NCI-H2081 treated with DMSO at 0.1 percent for 48 hours (cell line): Measurements from ENCODE around the gene NR2F1.
A peak's percentile ranks its signal among the peaks of the same experiment; 100 is the strongest.

ENCODE experiments used
- DNase-seq: peaks from one replicate; lab custom pipeline; 2025; lab: John Stamatoyannopoulos, UW

The NR2F1 gene

DNA sequence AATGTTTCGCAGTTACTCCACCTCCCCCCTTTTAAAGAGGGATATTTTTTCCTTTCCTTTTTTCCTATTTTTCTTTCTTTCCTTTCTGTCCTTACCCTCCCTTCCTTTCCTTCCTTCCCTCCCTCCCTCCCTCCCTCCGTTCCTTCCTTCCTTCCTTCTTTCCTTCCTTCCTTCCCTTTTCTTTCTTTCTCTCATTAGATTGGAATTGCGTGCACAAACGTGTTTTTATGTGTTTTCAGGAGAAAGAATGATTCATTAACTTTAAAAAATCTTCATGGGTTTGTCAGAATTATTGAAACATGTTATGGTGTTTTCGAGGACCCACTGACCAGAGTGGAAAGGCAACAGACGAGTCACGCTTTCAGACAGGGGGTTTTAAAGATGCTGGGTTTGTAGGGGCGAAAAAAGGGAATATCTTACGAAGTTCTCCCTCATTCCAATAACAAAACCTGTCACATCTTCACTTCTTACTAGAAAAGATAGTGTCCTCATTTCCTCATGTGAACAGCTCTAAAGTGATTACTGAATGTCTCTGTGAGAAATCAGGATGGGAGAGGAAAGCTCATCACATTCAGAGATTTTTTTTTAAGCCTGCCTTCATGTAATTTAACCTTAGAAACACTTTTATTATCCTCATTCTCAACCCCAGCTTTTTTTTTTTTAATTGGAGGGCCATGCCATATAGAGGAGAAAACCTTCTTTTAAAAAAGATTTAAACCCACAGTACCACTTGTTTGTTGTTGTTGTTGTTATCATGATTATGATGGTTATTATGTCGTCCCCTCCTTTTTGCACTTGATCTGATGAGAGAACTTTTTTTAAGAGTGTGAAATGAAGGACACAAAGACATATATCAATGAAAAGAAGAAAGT is 21.9 kb downstream of the NR2F1 start:
- no peak for DNase-seq

DNA sequence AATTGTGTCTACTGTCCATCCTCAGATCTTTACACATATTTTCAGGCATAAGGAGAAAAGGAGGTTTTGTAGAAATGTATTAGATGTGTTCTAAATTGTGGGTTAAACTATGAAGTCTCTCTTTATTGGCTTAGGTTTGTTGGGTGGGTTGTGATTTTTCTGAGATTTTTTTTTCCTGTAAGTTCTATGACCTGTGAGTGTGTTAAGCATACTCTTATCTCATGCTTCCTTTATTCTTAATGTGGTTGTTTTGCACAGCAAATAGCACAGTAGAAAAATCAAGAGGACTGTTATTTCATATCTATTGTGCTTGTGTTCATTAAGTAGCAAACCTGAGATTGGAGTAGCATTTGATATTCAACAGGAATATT is 23.3 kb downstream of the NR2F1 start:
- no peak for DNase-seq

DNA sequence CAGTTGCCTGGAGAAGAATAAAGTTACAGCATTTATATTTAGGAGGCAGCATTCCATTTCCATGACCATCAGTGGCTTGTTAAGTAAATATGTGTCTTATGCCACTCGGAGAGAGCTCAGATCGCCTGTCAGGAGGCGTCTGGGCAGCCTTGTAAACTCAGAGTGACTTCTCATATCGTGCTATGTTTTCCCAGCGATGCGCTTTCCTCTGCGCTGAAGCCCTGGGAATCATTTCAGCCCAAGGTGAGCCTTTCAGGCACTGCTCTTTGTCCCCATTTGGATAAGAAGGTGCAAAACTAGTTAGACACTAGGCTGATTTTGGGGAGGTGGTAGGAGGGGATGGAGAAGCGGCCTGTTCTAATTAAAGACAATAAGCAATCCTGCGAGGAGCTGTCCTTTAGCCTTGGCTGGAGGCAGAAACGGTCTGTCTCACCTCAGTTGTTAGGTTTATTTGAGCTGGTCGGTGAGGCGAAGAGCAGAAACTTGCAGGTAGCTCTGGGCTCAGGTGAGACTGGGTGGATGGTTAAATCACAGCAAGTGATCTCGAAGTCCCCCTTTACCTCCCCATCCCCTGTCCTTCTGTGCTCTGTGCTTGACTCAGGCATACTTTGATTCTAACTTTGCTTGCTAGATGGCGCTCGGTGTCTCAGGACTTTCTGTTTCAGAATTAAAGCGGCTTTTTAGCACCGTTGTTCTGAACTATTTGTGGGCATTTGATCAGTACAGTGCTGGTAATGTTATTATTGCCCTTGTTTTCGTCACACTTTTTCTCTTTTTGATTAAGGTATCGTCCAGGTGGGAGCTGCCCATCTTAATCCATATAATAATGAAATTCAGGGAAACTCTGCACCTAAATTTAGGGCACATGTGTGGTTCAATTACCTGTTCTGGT is 24.6 kb downstream of the NR2F1 start:
- peak; percentile 47 for DNase-seq

DNA sequence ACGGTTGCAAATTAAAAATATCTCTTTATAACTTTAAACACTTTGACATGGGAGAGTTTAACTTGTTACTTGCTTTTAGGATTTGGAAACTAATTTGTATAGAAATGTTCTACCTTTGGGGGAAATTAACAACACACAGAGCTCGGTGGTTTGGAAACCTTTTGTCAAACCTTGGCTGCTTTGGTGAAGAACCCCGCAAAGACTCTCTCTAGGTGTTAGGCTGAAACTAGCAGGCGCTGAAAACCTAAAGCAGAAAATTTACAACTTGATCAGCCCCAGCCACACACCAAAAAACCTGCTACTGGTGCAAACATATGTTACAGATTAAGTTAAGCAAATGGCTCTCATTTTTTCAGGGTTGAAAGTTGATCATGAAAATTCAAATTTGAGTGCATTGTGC is 25.8 kb downstream of the NR2F1 start:
- DNase-seq: no peak

DNA sequence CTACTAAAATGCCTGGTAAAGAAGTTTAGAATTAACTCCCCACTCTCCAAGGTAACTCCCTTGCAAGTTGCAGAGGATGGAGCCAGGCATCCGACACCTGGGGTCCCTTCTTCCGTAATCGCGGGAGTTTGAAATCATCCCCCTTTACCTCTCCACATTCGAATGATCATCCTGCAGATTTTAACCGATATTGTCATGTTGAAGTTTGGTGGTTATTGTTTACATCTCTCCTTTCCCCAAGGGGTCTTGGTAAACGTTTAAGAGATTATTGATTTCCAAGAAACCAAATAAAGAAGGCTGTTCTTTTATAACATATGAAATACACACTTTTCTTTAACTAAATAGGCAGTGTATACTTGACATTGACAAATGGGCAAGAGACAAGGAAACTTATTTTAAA is 26.7 kb downstream of the NR2F1 start:
- no peak for DNase-seq

DNA sequence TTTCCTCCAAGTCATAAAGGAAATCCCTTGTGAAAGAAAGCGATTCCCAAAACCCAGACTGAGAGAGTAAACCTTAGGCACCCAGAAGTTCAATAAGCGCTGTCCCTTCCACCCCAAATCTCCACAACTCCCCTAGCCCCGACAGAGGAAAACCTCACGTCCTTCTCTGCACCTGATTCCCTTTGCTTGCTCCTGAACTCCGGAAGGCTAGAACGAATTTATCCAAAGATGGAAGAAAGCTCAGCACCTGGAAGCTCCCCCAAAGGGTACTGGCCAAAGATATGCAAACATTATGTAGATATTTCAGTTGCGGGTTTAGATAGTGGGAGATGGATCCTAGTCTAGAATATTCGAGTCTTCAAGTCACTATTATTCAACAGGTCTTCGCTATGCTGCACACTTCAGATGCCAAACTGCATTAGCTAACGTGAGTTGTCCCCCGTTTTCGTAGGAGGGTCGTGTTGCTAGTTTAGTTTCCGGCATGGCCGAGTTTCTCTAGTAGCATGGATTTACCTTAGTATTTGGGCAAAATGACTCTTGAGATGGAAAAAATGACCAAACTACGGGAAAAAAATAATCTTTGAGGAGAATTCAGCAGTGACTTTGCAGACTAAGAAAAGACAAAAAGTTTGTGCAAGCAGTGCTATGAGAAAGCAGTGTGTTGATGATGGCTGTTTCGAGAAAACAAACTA is 27.7 kb downstream of the NR2F1 start:
- no peak for DNase-seq

DNA sequence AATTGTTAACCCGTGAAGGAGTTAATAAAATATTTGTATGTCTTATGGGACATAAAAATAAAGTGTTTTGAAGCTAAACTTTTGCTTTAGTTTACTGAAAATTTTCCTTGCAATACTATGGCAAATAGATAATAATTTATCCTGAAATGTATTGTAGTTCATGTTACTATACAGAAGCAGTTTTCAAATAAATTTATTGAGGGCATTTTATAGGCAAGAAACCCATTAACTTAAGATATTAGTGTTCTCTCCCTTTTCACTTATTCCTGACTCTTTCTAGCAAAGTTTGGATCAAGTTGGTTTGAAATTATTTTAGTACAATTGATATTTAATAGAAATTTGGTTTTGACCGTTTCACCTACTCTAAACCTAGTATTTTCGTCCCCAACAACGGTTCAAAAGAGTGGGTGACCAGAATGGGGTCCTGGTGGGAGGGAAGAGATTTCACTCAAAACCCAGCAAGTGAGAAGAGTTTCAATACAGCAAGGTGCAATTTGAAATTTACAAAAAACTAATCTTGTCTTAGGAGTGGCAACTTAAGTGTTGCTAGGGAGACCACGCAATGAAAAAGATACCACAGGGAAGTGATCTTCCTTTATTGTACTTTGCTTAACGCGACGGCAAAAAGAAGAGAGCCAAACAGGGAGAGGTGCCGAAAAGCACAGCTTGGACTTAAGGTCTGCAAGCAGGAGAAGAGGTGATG is 28.4 kb downstream of the NR2F1 start:
- no peak for DNase-seq

DNA sequence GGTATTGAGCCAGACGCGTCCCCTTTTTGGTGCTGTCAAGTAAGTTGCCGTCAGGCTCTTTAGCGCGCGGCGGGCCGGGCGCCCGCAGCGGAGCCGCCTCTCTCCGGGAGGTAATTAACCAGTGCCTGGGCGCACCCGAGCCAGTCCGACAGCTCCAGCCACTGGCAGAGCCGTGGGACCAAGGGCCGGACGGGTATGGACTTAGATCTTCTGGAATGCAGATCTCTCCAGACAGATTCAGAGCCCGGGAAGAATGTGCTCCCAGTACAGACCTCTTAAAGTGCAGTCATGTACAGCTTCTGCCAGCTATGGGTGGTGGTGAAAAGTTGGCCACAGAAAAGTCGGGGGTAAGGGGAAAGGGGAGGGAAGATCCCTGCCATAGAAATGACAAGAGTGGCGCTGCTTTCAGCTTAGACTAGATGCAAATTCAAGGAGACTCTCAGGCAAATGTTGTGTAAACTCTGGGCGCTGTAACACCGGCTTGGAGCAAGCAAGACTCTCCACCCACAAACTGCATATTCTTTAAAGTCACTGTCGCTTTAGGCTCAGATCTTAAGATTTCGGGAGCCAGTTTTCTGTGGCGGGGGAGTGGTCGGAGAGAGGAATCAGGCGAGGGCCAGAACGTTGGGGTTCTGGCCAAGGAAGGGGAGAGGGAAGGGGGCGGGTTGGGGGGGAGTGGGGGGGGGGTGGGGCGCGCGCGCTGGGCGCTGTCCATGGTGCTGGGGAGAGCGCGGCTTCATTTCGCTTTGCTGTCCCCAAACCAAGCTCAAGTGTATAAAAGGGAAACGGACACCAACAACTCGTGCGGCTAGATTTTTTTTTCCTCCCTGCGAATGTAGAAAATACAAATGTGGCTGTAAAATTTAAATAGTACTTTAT is 29.2 kb downstream of the NR2F1 start:
- DNase-seq: no peak

DNA sequence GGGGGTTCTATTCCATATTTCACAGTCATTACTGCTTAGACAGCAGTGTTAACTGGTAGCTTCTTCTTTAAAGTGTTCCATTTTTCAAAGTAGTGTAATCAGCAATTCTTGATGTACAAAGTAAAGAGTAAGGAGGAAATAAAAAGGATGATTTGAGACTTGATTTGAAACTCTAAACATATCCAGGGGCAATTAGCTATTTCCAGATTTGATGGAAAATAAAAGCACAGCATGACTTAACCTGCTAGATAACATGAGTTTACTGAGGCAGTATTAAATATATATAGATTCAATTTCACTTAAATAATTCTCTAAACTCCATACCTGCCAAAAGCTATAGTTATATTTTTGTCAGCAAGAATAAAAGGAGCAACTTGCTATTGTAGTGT is 29.8 kb downstream of the NR2F1 start:
- no peak for DNase-seq

DNA sequence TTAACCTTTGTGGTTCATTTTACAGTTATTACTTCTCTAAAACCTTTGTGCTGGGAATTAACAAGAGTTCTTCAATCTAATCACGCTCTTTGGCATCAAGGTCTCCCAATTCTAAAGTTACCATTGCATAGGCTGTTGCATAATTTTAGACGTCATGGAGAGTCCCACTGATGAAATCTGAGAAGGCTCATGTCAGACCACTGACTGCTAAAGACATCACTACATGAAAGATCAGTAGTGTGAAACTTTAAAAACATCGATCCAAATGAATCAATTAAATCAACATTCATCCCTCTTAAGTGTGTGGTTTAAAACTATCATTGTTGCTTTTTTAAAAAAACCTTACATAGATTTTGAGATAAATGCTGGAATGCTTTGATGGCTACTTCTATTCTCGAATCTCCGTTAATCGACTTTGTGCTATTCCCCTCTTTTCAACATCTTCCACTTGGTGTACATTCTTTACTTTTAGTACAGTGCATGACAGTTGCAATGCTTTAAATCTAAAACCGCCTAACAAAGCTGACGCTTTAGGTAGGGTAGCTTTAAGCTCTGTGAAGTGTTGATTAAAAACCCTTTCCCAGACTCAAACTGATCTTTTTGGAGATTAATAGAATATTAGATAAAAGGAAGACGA is 33.6 kb downstream of the NR2F1 start:
- DNase-seq: no peak

DNA sequence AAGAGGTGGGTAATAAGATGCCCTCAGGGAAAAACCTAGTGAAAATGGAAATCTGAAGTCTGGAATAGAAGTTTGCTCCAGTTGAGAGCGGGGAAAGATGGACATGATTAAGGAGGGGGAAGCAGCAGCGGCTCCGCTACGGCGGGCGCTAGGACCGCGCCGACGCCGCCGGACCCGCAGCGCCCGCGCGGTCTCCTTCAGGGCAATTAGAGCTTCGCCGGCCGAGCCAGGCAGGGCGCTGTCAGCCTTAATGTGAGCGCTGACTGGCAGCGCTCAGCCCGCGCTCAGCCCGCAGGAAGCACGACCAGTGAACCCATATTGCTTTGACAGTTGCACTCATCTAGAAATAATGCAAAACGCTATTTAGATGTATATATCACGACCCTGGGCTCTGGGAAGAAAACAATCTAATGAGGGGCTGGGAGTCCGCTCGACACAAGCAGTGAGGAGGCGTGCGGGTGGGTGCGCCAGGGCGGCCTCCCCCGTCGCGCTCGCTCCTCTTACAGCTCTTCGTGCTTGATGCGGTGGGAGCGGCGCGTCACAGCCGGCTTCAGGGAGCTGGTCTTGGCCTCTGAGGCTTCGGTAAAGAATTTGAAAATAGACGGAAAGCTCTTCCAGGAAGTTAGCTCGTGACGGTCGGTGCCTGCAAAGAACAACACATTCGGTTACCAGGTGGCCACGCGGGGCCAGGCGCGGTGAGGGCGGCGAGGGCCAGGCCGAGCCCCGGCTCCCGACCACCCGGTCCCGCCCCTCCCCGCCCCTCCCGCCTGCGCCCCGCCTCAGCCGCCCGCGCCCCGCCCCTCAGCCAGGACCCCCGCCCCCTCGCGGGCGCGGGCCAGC is 37.7 kb downstream of the NR2F1 start:
- peak; percentile 16 for DNase-seq

DNA sequence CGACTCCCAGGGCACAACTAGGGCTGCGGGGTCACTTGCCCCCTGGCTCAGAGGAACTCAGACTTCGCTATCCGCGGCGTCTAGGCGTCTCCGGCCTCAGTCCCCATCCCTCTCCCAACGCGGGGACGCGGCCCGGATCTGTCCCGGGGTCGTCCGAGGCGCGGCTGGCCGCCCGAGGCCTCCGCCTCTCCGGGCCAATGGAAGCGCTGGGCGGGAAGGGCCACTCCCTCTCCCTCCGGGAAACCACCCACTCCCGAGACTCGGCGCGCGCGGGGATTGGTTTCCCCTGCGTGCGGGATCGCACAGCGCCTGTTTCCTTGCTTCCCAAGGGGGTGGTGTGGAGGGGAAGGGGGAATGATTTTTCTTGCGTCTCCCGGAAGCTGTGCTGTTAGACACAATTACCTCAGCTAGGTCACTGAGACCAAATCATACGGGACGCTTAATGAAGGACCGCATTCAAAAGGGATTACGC is 38.3 kb downstream of the NR2F1 start:
- peak; percentile 9 for DNase-seq

DNA sequence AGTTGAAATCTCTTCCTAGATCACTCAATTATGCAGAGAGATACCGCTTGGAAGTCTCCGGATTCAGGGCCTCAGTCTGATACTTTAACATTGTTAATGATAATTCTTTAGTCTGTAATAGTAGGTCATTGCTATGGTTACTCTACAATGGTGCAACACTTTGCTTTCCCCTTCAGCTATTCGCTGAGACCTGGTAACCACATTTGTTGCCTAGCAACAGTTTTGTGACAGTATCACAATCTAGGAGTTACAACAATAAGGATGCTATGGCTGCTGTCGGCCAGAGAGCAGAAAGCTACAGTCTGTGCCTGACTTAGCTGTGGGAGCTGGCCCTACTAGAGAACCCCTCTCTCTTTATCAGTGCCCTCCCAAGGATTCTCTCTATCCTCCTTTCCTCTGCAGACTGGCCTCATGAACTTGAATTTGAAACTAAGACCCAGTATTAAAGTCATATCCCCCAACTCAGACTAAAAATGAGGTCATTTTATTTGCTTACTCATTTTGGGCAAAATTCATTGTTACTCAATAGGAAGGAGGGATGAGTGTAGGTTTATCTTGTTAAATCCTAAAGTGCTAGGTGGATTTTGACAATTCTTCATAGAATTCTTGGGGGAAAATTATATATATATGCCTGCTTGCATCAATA is 39.3 kb downstream of the NR2F1 start:
- peak; percentile 35 for DNase-seq

DNA sequence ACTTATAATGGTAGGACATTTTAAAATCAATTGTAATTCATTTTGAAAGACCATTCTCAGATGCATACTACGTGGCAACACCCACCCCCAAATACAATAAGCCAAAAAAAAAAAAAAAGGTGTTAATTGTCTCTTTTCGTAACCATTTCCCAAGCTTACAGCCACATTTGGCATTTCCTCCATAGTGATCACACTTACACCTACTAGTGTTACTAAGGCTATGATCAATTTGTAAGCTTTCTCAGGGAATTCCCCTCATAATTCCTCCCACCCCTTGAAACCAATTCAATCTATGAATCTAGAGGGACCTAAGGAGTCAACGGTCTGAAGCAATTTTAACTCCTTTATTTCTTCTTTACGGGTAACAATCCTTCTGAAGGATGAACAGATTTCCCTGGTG is 40.1 kb downstream of the NR2F1 start:
- DNase-seq: no peak

DNA sequence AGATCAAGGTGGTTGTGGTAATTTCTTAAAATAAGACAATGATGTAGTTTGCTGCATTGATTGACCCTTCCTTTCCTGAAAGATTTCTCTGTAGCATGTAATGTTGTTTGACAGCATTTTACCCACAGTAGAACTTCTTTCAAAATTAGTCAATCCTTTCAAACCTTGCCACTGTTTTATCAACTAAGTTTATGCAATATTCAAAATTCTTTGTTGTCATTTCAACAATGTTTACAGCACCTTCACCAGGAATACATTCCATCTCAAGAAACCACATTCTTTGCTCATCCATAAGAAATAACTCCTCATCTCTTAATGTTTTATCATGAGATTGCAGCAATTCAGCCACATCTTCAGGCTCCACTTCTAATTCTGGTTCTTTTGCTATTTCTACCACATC is 43.8 kb downstream of the NR2F1 start:
- DNase-seq: no peak

DNA sequence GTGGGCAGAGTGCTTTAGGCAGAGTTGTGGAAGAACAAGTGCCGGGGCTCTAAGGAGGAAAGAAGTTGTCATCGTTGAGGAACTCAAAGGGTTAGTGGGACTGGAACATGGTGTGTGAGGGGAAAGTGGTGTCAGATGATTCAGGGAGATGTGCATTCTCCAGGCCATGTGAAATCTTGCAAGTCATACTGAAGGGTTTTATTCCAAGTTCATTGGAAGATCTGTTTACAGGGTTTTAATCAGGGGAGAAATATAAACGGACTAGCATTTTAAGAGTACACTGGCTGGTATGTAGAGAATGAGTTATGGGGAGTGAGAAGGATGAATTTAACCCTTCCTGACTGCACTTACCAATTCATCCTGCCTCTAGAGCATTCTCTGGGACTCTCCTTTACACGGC is 49.3 kb downstream of the NR2F1 start:
- DNase-seq: no peak

DNA sequence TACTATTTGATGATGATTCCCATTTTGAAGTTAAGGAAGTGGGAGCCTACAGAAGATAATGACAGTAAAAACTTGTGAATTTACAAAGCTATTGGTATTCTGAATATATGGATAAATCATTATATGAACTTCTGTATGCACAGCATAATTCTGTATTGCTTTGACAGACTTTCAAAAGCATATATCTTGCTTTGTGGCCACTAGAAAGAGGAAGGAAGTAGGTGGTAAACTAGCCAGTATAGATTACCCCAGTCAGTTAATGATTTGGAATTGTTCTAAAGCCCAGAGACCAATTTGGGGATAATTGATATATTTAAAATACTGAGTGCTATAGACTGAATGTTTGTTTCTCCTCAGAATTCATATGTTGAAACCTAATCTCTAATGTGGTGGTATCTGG is 53.0 kb downstream of the NR2F1 start:
- DNase-seq: no peak

DNA sequence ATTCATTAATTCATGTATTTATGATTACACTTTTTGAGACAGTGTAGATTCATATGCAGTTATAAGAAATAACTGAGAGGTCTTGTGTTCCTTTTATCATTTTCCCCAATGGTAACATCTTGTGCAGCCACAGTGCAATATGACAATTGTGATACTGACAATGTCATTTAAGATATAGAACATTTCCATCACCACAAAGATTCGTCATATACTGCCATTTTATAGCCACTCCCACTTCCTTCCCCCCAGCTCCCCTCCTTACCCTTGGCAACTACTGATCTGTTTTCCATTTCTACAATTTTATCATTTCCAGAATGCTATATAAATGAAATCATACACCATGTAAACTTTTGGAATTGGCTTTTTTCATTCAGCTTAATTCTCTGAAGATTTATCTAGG is 53.8 kb downstream of the NR2F1 start:
- DNase-seq: no peak

DNA sequence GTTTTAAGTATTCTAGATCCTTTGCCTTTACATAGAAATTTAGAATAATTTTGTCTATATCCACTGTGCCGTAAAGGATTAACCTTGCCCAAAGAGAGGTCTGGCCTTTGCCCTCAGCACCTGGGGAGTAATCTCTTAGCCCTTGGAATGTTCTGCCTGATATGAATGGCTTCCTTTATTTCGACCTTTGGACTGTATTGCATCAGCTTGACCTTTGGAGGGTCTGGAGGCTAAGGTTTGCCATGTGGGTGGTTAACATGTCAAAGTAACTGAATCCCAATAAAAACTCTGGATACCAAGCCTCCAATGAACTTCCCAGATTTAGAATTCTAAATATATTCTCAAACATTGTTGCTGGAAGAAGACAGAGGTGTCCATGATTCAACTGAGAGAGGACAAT is 54.7 kb downstream of the NR2F1 start:
- no peak for DNase-seq
